Fibroblast of villous mesenchyme (primary cell): ENCODE results near the gene CTNNA3. TPM values are rescaled to one million over a fixed set of nuclear protein-coding genes. Genes with fewer than 3 reads are reported as not detected.

Experiments used
- DNase-seq: peaks from one replicate; pipeline ENCODE4 v3.0.0-alpha.2; 2010; ENCODE audit warnings: low read depth
- H3K4me3 ChIP-seq: 2 replicates; pipeline ENCODE4 v1.5.1; 2011; ENCODE audit warnings: low read depth, mild to moderate bottlenecking, low read length
- total RNA-seq: library from RNA; depleted of rRNA; stranded (reverse); fragments of >200 nt; gene quantifications from 2 replicates; pipeline ENCODE4 v1.2.3, GENCODE V29; 2012
- TF ChIP-seq, protein P1 (sequence below): IDR thresholded peaks from 2 replicates; pipeline ENCODE4 v1.5.1; 2012; ENCODE audit warnings: low read depth, mild to moderate bottlenecking, low read length; ENCODE audit not compliant: insufficient read depth

CTNNA3 gene
- total RNA-seq, 1 donor, result not detected

DNA sequence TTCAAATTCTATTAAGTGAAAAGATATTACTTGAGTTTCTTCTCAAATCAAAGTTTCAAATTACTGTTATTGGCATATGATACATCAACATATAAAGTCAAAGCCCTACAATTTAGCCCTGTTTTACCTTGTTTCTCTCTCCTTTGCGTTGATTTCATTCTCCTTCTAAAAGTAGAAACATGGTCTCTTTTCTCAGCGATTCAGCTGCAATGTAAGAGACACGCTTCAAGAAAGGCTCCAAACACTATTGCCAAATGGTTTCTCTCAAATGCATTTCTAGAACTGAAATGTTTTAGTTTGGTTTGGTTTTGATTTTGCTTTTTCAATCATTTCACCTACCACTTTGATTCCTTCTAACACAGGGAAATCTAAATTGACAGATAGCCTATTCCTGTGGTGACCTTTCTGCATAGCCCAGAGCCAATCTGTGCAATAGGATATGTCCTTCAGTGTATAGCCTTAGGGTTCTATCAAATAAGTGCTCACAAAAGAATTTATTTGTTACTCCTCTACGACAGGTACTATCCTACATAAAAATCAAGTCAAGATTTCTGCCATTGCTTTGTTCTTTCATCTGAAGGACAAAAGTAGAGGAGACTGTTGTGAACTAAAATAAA lies 47.3 kb downstream of the CTNNA3 start:
- no peak for DNase-seq
- TF ChIP-seq, protein P1, sequence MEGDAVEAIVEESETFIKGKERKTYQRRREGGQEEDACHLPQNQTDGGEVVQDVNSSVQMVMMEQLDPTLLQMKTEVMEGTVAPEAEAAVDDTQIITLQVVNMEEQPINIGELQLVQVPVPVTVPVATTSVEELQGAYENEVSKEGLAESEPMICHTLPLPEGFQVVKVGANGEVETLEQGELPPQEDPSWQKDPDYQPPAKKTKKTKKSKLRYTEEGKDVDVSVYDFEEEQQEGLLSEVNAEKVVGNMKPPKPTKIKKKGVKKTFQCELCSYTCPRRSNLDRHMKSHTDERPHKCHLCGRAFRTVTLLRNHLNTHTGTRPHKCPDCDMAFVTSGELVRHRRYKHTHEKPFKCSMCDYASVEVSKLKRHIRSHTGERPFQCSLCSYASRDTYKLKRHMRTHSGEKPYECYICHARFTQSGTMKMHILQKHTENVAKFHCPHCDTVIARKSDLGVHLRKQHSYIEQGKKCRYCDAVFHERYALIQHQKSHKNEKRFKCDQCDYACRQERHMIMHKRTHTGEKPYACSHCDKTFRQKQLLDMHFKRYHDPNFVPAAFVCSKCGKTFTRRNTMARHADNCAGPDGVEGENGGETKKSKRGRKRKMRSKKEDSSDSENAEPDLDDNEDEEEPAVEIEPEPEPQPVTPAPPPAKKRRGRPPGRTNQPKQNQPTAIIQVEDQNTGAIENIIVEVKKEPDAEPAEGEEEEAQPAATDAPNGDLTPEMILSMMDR, result no peak

DNA sequence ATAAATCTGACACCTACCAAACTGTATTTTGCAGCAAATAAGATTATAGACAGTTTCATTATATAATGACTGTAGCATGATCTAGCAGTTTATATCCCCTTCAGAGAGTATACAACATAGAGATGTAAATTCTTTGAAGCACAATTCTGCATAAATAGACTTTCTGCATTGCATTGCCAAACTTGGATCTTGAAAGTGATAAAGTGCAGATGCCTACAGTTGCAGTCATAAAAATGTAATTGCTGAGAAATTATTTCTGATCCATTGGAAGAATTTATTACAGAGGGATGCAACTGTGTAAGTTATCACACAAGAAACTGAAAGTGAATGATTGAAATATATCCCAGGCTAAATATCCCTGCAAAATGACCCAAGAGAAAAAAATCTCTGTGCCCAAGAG lies 65.1 kb downstream of the CTNNA3 start:
- DNase-seq, result no peak
- no peak overlapping the region for H3K4me3 ChIP-seq
- TF ChIP-seq, protein P1, result no peak

More for the DNA sequence above, 47.3 kb downstream of the CTNNA3 start:
- no peak overlapping the region for H3K4me3 ChIP-seq

DNA sequence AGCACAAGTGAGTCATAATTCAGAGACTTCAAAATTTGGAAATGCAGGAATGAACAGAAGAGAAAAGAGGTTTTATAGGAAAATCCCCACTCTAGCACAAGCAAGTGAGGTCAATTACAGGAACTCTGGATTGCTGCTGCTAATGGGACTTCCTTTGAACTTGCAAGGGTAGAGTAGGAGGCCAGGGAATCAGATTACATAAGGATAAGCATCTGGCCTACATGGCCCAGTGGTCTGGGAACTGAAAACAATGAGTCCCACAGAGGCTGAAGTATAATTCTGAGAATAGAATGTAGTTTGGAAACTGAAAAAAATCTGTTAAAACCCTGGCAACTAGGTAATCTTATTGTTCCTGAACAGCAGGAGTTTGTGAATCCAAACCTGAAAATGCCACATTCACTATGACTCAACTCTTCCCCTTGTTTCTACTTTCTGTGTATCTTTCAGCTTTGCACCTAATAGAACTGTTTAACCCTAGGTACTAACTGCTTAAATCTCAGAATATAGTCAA lies 66.5 kb downstream of the CTNNA3 start:
- no peak overlapping the region for H3K4me3 ChIP-seq
- DNase-seq, result peak; percentile 50
- TF ChIP-seq, protein P1, result no peak

DNA sequence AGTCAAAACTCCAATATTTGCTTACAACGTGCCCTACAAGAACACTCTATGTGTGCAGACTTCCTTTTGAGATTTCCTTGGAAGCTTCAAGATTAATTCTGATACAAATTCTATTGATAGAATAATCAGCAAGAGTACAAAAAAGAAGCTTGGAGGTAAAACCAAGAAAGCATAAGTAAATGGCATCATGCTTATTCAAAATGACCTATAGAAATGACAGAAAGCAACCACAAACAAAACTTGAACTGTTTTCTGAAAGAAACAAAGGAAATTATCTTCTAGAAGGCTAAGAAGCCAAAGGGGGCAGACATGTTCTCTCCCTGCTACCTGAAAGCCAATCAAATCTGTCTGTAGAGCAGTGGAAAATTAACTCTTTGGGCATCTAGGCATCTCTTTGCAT lies 73.0 kb downstream of the CTNNA3 start:
- TF ChIP-seq, protein P1, result no peak
- no peak for DNase-seq
- H3K4me3 ChIP-seq, result no peak overlapping the region

DNA sequence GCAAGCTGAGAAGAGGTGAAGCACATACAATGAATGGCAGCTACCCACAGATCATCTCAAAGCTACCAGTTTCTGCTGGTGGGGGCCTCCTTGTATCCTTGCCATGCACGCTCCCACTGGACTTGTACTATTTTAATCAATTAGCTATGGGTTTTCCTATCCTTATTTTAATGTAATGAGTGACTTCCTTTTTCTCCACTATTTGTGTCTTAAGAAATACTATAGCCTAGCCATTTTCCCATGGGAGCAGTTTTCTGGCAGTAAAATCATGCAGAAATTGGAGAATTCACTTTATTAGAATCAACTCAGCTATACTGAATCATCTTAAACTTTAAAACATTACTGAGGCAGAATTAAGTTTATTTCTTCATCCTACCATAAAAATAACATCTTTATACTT lies 73.5 kb downstream of the CTNNA3 start:
- DNase-seq, result no peak
- TF ChIP-seq, protein P1, result no peak

DNA sequence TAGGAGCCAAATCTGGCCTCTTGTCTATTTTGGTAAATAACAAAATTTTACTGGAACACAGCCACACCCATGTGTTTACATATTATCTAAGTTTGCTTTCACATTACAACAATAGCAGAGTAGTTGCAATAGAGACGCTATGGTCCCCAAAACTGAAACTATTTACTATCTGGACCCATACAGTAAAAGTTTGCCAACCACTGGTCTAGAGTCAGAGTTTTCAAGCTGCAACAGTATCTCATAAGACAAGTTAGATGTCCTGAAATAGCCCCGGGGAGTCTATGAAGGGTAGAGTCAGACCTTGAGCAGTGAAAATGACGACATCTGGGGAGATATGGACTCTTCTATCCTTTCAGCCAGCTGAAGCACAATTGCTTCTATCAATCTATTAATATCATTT lies 74.2 kb downstream of the CTNNA3 start:
- H3K4me3 ChIP-seq, result no peak overlapping the region
- TF ChIP-seq, protein P1, result no peak
- no peak for DNase-seq

More for the DNA sequence above, 73.5 kb downstream of the CTNNA3 start:
- H3K4me3 ChIP-seq, result no peak overlapping the region

DNA sequence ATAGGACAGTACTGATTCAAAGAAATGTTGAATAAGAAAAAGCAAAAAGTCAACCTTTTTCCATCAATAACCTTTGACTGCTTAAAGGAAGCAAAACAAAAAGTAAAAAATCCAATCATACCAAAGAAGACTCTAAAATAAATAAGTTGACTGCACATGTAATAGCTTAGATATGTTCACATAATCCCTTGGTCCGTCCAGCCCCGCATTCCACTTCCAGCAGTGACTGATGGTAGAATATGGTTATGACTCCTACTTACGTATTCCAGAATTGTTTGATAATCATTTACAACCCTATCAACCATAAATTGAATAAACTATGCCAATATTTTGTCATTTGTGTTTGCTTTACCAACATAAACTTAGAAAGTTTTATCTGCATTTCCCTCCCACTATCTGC lies 77.9 kb downstream of the CTNNA3 start:
- TF ChIP-seq, protein P1, result no peak
- peak; percentile 76 for DNase-seq
- no peak overlapping the region for H3K4me3 ChIP-seq
